NCI-H1930 (cell line): ENCODE data around the gene FRAS1.

Experiments
- DNase-seq, 2 experiments: peaks; one replicate each; lab custom pipeline; 2025; lab: John Stamatoyannopoulos, UW

The FRAS1 gene

GRCh38 chr4:78370631-78371372 is 313.7 kb downstream of the FRAS1 start:
- no peak for DNase-seq

- no peak for DNase-seq
These were observed 315.3 kb downstream of the FRAS1 start for GRCh38 chr4:78372355-78372988.

GRCh38 chr4:78377555-78377954 is 320.4 kb downstream of the FRAS1 start:
- no peak for DNase-seq

GRCh38 chr4:78379040-78379439 is 321.9 kb downstream of the FRAS1 start:
- no peak for DNase-seq

GRCh38 chr4:78379991-78380729 is 323.0 kb downstream of the FRAS1 start:
- DNase-seq: no peak

- no peak for DNase-seq
These were observed 329.6 kb downstream of the FRAS1 start for GRCh38 chr4:78386679-78387078.

GRCh38 chr4:78395642-78396041 is 338.5 kb downstream of the FRAS1 start:
- no peak for DNase-seq

- DNase-seq: no peak
These were observed 339.6 kb downstream of the FRAS1 start for GRCh38 chr4:78396613-78397291.

GRCh38 chr4:78397292-78397630 is 340.1 kb downstream of the FRAS1 start:
- DNase-seq: no peak

- no peak for DNase-seq
These were observed 352.6 kb downstream of the FRAS1 start for GRCh38 chr4:78409612-78410202.

- no peak for DNase-seq
These were observed 353.1 kb downstream of the FRAS1 start for GRCh38 chr4:78410225-78410624.

- no peak for DNase-seq
These were observed 353.6 kb downstream of the FRAS1 start for GRCh38 chr4:78410676-78411075.

- no peak for DNase-seq
These were observed 357.0 kb downstream of the FRAS1 start for GRCh38 chr4:78414116-78414515.

GRCh38 chr4:78417603-78418002 is 360.5 kb downstream of the FRAS1 start:
- DNase-seq: no peak

GRCh38 chr4:78418406-78418805 is 361.3 kb downstream of the FRAS1 start:
- no peak for DNase-seq

GRCh38 chr4:78423790-78424189 is 366.7 kb downstream of the FRAS1 start:
- DNase-seq: no peak

GRCh38 chr4:78424461-78424860 is 367.3 kb downstream of the FRAS1 start:
- DNase-seq: no peak

GRCh38 chr4:78426972-78427371 is 369.8 kb downstream of the FRAS1 start:
- no peak for DNase-seq

GRCh38 chr4:78428996-78429395 is 371.9 kb downstream of the FRAS1 start:
- DNase-seq: no peak

GRCh38 chr4:78432896-78433295 is 375.8 kb downstream of the FRAS1 start:
- no peak for DNase-seq

- no peak for DNase-seq
These were observed 380.5 kb downstream of the FRAS1 start for GRCh38 chr4:78437608-78438088.

- DNase-seq: no peak
These were observed 382.2 kb downstream of the FRAS1 start for GRCh38 chr4:78439328-78439727.
